IMR-90 (cell line): ENCODE measurements around the gene SLC22A15. TPM values are rescaled to one million over a fixed set of nuclear protein-coding genes. Genes with fewer than 3 reads are reported as not detected.

ENCODE experiments used
- ATAC-seq: fragments of 200-7000 bp; cut with Tn5 transposase; 2 replicates; pipeline ENCODE4 v1.9.1; 2020; ENCODE audit warnings: low read depth, mild to moderate bottlenecking, moderate library complexity
- BruUV-seq: library from RNA; stranded (reverse); fragments of 400-500 nt; replicated peaks from 2 replicates; lab custom pipeline; 2021; lab: Mats Ljungman, UMichigan
- CTCF ChIA-PET: fragments of 300-600 bp; formaldehyde crosslinking; extraction: SDS; loops from one replicate; lab custom pipeline; 2021; ENCODE audit warnings: antibody characterized with exemption; lab: Yijun Ruan, JAX
- POLR2A ChIA-PET: fragments of 300-600 bp; sonication (Branson Sonifier 250); formaldehyde crosslinking; loops from one replicate; lab custom pipeline; 2022; ENCODE audit warnings: antibody characterized with exemption; ENCODE audit not compliant: unreplicated experiment; lab: Charles Lee
- DNase-seq: peaks from one replicate; pipeline ENCODE4 v3.0.0; 2013
- H2AFZ ChIP-seq: replicated peaks from 2 replicates; pipeline ENCODE3; 2013; ENCODE audit warnings: low read length, mild to moderate bottlenecking; ENCODE audit not compliant: poor library complexity
- H2AK5ac ChIP-seq: 2 replicates; pipeline ENCODE4 v1.6.1; 2013; ENCODE audit warnings: low read depth, low read length, inconsistent platforms
- H2AK9ac ChIP-seq: replicated peaks from 2 replicates; pipeline ENCODE3; 2013; ENCODE audit warnings: mild to moderate bottlenecking, low read depth, low read length, moderate library complexity; ENCODE audit not compliant: poor library complexity
- H2BK120ac ChIP-seq: 2 replicates; pipeline ENCODE4 v1.6.1; 2013; ENCODE audit warnings: low read depth, low read length, inconsistent platforms
- H2BK15ac ChIP-seq: 3 replicates; pipeline ENCODE4 v1.6.1; 2013; ENCODE audit warnings: low read depth, low read length, inconsistent platforms
- H2BK20ac ChIP-seq: 2 replicates; pipeline ENCODE4 v1.6.1; 2013; ENCODE audit warnings: low read depth, mild to moderate bottlenecking, inconsistent platforms, low read length, moderate library complexity
- H2BK5ac ChIP-seq: 2 replicates; pipeline ENCODE4 v1.6.1; 2013; ENCODE audit warnings: mild to moderate bottlenecking, low read depth, low read length, inconsistent platforms; ENCODE audit not compliant: poor library complexity, severe bottlenecking
- H3K14ac ChIP-seq: replicated peaks from 2 replicates; pipeline ENCODE4 v1.6.1; 2013; ENCODE audit warnings: low read depth, low read length, inconsistent platforms
- H3K18ac ChIP-seq: 2 replicates; pipeline ENCODE4 v1.6.1; 2013; ENCODE audit warnings: low read depth, low read length, control low read depth
- H3K23ac ChIP-seq: 2 replicates; pipeline ENCODE4 v1.6.1; 2013; ENCODE audit warnings: low read depth, low read length, inconsistent platforms
- H3K27ac ChIP-seq: 2 replicates; pipeline ENCODE4 v1.5.1; 2013; ENCODE audit warnings: mild to moderate bottlenecking, control low read depth, low read length; ENCODE audit not compliant: insufficient read depth
- H3K27me3 ChIP-seq: 2 replicates; pipeline ENCODE4 v1.6.1; 2013; ENCODE audit warnings: low read length; ENCODE audit not compliant: control insufficient read depth, insufficient read depth
- H3K36me3 ChIP-seq: 2 replicates; pipeline ENCODE4 v1.6.1; 2013; ENCODE audit warnings: low read length, mixed read lengths; ENCODE audit not compliant: control insufficient read depth, insufficient read depth
- H3K4ac ChIP-seq: 2 replicates; pipeline ENCODE4 v1.6.1; 2013; ENCODE audit warnings: low read depth, low read length, inconsistent platforms
- H3K4me1 ChIP-seq: 2 replicates; pipeline ENCODE4 v1.6.1; 2013; ENCODE audit warnings: low read length, mixed read lengths; ENCODE audit not compliant: control insufficient read depth, insufficient read depth
- H3K4me2 ChIP-seq: 2 replicates; pipeline ENCODE4 v1.6.1; 2013; ENCODE audit warnings: low read depth, mild to moderate bottlenecking, control low read depth, low read length, moderate library complexity
- H3K4me3 ChIP-seq: 2 replicates; pipeline ENCODE4 v1.5.1; 2013; ENCODE audit warnings: low read depth, mild to moderate bottlenecking, control low read depth, low read length, moderate library complexity; ENCODE audit not compliant: insufficient read depth
- H3K56ac ChIP-seq: 2 replicates; pipeline ENCODE4 v1.6.1; 2013; ENCODE audit warnings: low read length, inconsistent platforms; ENCODE audit not compliant: insufficient read depth; ENCODE audit errors: extremely low read depth
- H3K79me1 ChIP-seq, 2 experiments: 2 replicates each; pipeline ENCODE4 v1.6.1; 2013; ENCODE audit warnings: low read length in 2 of 2, inconsistent platforms in 1 of 2, low read depth in 1 of 2
- H3K9ac ChIP-seq: 2 replicates; pipeline ENCODE4 v1.6.1; 2013; ENCODE audit warnings: low read depth, low read length, control low read depth
- H3K9me1 ChIP-seq: 2 replicates; pipeline ENCODE4 v1.6.1; 2013; ENCODE audit warnings: low read length, inconsistent platforms; ENCODE audit not compliant: insufficient read depth
- H3K9me3 ChIP-seq: 2 replicates; pipeline ENCODE4 v1.6.1; 2013; ENCODE audit warnings: low read length; ENCODE audit not compliant: control insufficient read depth, insufficient read depth
- H4K20me1 ChIP-seq: 2 replicates; pipeline ENCODE4 v1.6.1; 2013; ENCODE audit warnings: low read length, inconsistent platforms; ENCODE audit not compliant: insufficient read depth
- H4K5ac ChIP-seq: 2 replicates; pipeline ENCODE4 v1.6.1; 2013; ENCODE audit warnings: mild to moderate bottlenecking, low read depth, low read length, control low read depth
- H4K8ac ChIP-seq, 2 experiments: 2 replicates each; pipeline ENCODE4 v1.6.1; 2013; ENCODE audit warnings: low read depth in 2 of 2, low read length in 2 of 2, control low read depth in 1 of 2, inconsistent platforms in 1 of 2
- H4K91ac ChIP-seq: 2 replicates; pipeline ENCODE4 v1.6.1; 2013; ENCODE audit warnings: low read depth, low read length, inconsistent platforms; ENCODE audit not compliant: insufficient read depth
- BHLHE40 ChIP-seq: fragments of 150-350 bp; IDR thresholded peaks from 2 replicates; pipeline ENCODE4 v1.6.1; 2016; ENCODE audit warnings: mild to moderate bottlenecking, low read depth, low read length
- CEBPB ChIP-seq: IDR thresholded peaks from 2 replicates; pipeline ENCODE4 v1.6.1; 2012; ENCODE audit warnings: low read depth, low read length, improper control_type of control experiment
- CHD1 ChIP-seq: IDR thresholded peaks from 2 replicates; pipeline ENCODE4 v1.6.1; 2012; ENCODE audit warnings: low read depth, low read length, improper control_type of control experiment
- CTCF ChIP-seq: conservative IDR thresholded peaks from 2 replicates; pipeline ENCODE4 v1.5.1; 2012; ENCODE audit warnings: mild to moderate bottlenecking, low read depth, low read length, improper control_type of control experiment
- ELK1 ChIP-seq: fragments of 150-350 bp; IDR thresholded peaks from 2 replicates; pipeline ENCODE4 v1.6.1; 2016; ENCODE audit warnings: low read depth, mild to moderate bottlenecking, low read length, moderate library complexity, borderline replicate concordance
- FOS ChIP-seq: fragments of 150-350 bp; IDR thresholded peaks from 2 replicates; pipeline ENCODE4 v1.6.1; 2016; ENCODE audit warnings: low read depth, low read length
- MAFK ChIP-seq: IDR thresholded peaks from 2 replicates; pipeline ENCODE4 v1.6.1; 2012; ENCODE audit warnings: low read depth, low read length, improper control_type of control experiment
- MAZ ChIP-seq: IDR thresholded peaks from 2 replicates; pipeline ENCODE4 v1.6.1; 2012; ENCODE audit warnings: low read depth, mild to moderate bottlenecking, low read length, improper control_type of control experiment, moderate library complexity, borderline replicate concordance
- MXI1 ChIP-seq: IDR thresholded peaks from 2 replicates; pipeline ENCODE4 v1.6.1; 2012; ENCODE audit warnings: low read depth, mild to moderate bottlenecking, low read length, moderate library complexity, borderline replicate concordance
- NFE2L2 ChIP-seq: fragments of 150-350 bp; IDR thresholded peaks from 2 replicates; pipeline ENCODE4 v1.6.1; 2016; ENCODE audit warnings: low read depth, mild to moderate bottlenecking, low read length
- POLR2A ChIP-seq: IDR thresholded peaks from 2 replicates; pipeline ENCODE4 v1.6.1; 2012; ENCODE audit warnings: mild to moderate bottlenecking, low read depth, low read length
- RAD21 ChIP-seq: IDR thresholded peaks from 2 replicates; pipeline ENCODE4 v1.6.1; 2012; ENCODE audit warnings: low read length, improper control_type of control experiment
- RCOR1 ChIP-seq: IDR thresholded peaks from 2 replicates; pipeline ENCODE4 v1.6.1; 2012; ENCODE audit warnings: mild to moderate bottlenecking, low read length, improper control_type of control experiment; ENCODE audit not compliant: insufficient replicate concordance
- RFX5 ChIP-seq: IDR thresholded peaks from 2 replicates; pipeline ENCODE4 v1.8.0; 2012; ENCODE audit warnings: low read depth, mild to moderate bottlenecking, low read length, moderate library complexity
- SMC3 ChIP-seq: fragments of 150-350 bp; IDR thresholded peaks from 2 replicates; pipeline ENCODE4 v1.6.1; 2016; ENCODE audit warnings: low read depth, mild to moderate bottlenecking, antibody characterized with exemption, low read length, moderate library complexity
- USF2 ChIP-seq: fragments of 150-350 bp; IDR thresholded peaks from 2 replicates; pipeline ENCODE4 v1.6.1; 2017; ENCODE audit warnings: mild to moderate bottlenecking, antibody characterized with exemption, low read length, low read depth
- WGBS, 2 experiments: methylation state at CpG; one replicate each; pipeline versions ENCODE4 v1.1.5 to v1.1.7; 2013; ENCODE audit warnings: missing lambda C conversion rate in 2 of 2; ENCODE audit not compliant: insufficient read length in 1 of 2; ENCODE audit errors: extremely low coverage in 2 of 2; 5-methylcytosine and 5-hydroxymethylcytosine counted together
- dilution Hi-C: fragments of 300-500 bp; cut with HindIII; formaldehyde crosslinking; loops from one replicate; pipeline ENCODE4 v1.14.3; 2018; ENCODE audit warnings: low sequenced_read_pairs; ENCODE audit not compliant: unreplicated experiment
- in situ Hi-C: fragments of 300-500 bp; cut with MboI; formaldehyde crosslinking; loops from 3 replicates; pipeline ENCODE4 v1.14.3; 2019; ENCODE audit warnings: low sequenced_read_pairs, inconsistent platforms, mixed read lengths
- intact Hi-C: fragments of 100-400 bp; cut with micrococcal nuclease; formaldehyde crosslinking; loops from 2 replicates; pipeline ENCODE4 v1.10.0; 2022
- polyA plus RNA-seq, 3 experiments: library from polyadenylated mRNA; depleted of rRNA; stranded (reverse); fragments of >200 nt; gene quantifications; 2 replicates each; pipeline ENCODE4 v1.2.3, GENCODE V29; 2012; ENCODE audit warnings: low replicate concordance in 1 of 3
- total RNA-seq: library from RNA; depleted of rRNA; stranded (reverse); fragments of >200 nt; gene quantifications from 2 replicates; pipeline ENCODE4 v1.2.3, GENCODE V29; 2012

SLC22A15 gene
- total and polyA plus RNA-seq, 2 of the 4 experiments (the other 2 are of a cell fraction), result under 0.01 to 0.02 TPM

GRCh38 chr1:115949156-115949555, 27.2 kb upstream of the SLC22A15 start:
- Histone ChIP-seq H3K18ac (no peak overlapping the region), H3K27me3 (no peaks in the 10 kb centered on the region), H3K56ac (no peak overlapping the region), H4K8ac (no peak overlapping the region), H3K79me1 (no peaks in the 10 kb centered on the region), H2AK9ac (no peak overlapping the region), H2BK5ac (no peak overlapping the region), H2BK20ac (no peak overlapping the region), H3K9me3 (no peaks in the 10 kb centered on the region), H3K36me3 (no peaks in the 10 kb centered on the region), H4K20me1 (no peaks in the 10 kb centered on the region), H2BK15ac (no peak overlapping the region), H3K14ac (no peak overlapping the region), H3K4ac (no peak overlapping the region), H3K23ac (no peak overlapping the region), H2AFZ (no peak overlapping the region), H3K9ac (no peak overlapping the region), H3K4me2 (no peak overlapping the region), H4K91ac (no peak overlapping the region), H4K5ac (no peak overlapping the region), H3K4me1 (no peaks in the 10 kb centered on the region), H2BK120ac (no peak overlapping the region), H3K9me1 (no peaks in the 10 kb centered on the region), H3K27ac (no peak overlapping the region), H2AK5ac (no peak overlapping the region), H3K4me3 (no peak overlapping the region)
- ChIA-PET CTCF (no interaction called here), POLR2A (no interaction called here)
- DNase-seq (no peak), ATAC-seq (no peak)
- dilution Hi-C loops, result no loop called here
- BruUV-seq, result no TSS peak
- intact Hi-C loops, result no loop called here
- WGBS, 2 experiments, result 60% methylated on average over 1 of the region's 2 CpGs; no CpG with 5 or more reads in 1 of the 2 experiments
- in situ Hi-C loops, result no loop called here
- TF ChIP-seq CTCF (no peak), USF2 (no peak), MAFK (no peak), ELK1 (no peak), BHLHE40 (no peak), SMC3 (no peak), MAZ (no peak), CEBPB (no peak), POLR2A (no peak), FOS (no peak), RAD21 (no peak), RFX5 (no peak), CHD1 (no peak), NFE2L2 (no peak), RCOR1 (no peak), MXI1 (no peak)
